HepG2 (cell line): ENCODE results near the gene ARAP3. TPM values are rescaled to one million over a fixed set of nuclear protein-coding genes. Genes with fewer than 3 reads are reported as not detected.

Source experiments
- ELF1 ChIP-seq: sonication (generic); formaldehyde crosslinking; IDR thresholded peaks from 2 replicates; pipeline ENCODE4 v1.4.0; 2020; ENCODE audit warnings: missing genetic modification reagents
- KDM5B ChIP-seq: sonication (generic); formaldehyde crosslinking; IDR thresholded peaks from 2 replicates; pipeline ENCODE4 v1.4.0; 2020; ENCODE audit warnings: missing genetic modification reagents, mild to moderate bottlenecking, borderline replicate concordance
- KMT2A ChIP-seq: sonication (generic); formaldehyde crosslinking; IDR thresholded peaks from 2 replicates; pipeline ENCODE4 v1.4.0; 2020; ENCODE audit warnings: missing genetic modification reagents
- MYC ChIP-seq: sonication (generic); formaldehyde crosslinking; IDR thresholded peaks from 2 replicates; pipeline ENCODE4 v1.9.0; 2021; ENCODE audit warnings: missing genetic modification reagents, borderline replicate concordance
- POLR2A ChIP-seq, 2 experiments: IDR thresholded peaks; 2 replicates each; pipeline ENCODE4 v1.6.1; 2011; ENCODE audit warnings: low read depth in 2 of 2, low read length in 2 of 2, mild to moderate bottlenecking in 1 of 2, moderate library complexity in 1 of 2; ENCODE audit not compliant: insufficient read depth in 1 of 2
- SRY ChIP-seq: sonication (generic); formaldehyde crosslinking; IDR thresholded peaks from 2 replicates; pipeline ENCODE4 v1.8.0; 2022; ENCODE audit warnings: mild to moderate bottlenecking, missing genetic modification reagents
- ZNF234 ChIP-seq: sonication (generic); formaldehyde crosslinking; conservative IDR thresholded peaks from 2 replicates; pipeline ENCODE4 v1.5.1; 2020; ENCODE audit warnings: mild to moderate bottlenecking, missing genetic modification reagents
- polyA plus RNA-seq, 8 experiments: library from polyadenylated mRNA; depleted of rRNA in 3 of 8; stranded (reverse) in 7 of 8; unstranded in 1 of 8; fragments of >200 nt; fragmentation: Illumina TruSeq in 4 of 8; extraction: Trizol in 4 of 8; gene quantifications; 2 replicates each; pipeline versions ENCODE4 v1.2.1 to v1.2.3, GENCODE V29; 2011 to 2016; ENCODE audit warnings: low read depth in 4 of 8, missing spikeins in 1 of 8, mixed read lengths in 1 of 8; ENCODE audit not compliant: insufficient read depth in 1 of 8
- total RNA-seq, 5 experiments: library from RNA; depleted of rRNA; stranded (reverse); fragments of >200 nt; fragmentation: Illumina TruSeq; extraction: Trizol; gene quantifications; 2 replicates each; pipeline ENCODE4 v1.2.3, GENCODE V29; 2016; ENCODE audit warnings: low read depth in 1 of 5
- TF ChIP-seq, protein P1 (sequence below): sonication (generic); formaldehyde crosslinking; IDR thresholded peaks from 2 replicates; pipeline ENCODE4 v1.4.0; 2020; ENCODE audit warnings: mild to moderate bottlenecking, missing genetic modification reagents
- TF ChIP-seq, protein P2 (sequence below): sonication (generic); formaldehyde crosslinking; IDR thresholded peaks from 2 replicates; pipeline ENCODE4 v1.4.0; 2020; ENCODE audit warnings: mild to moderate bottlenecking, missing genetic modification reagents
- TF ChIP-seq, protein P3 (sequence below): sonication (generic); formaldehyde crosslinking; IDR thresholded peaks from 2 replicates; pipeline ENCODE4 v1.4.0; 2020; ENCODE audit warnings: missing genetic modification reagents; ENCODE audit errors: not compliant biosample characterization
- TF ChIP-seq, protein P4 (sequence below): sonication (generic); formaldehyde crosslinking; IDR thresholded peaks from 2 replicates; pipeline ENCODE4 v1.8.1; 2023; ENCODE audit warnings: mild to moderate bottlenecking, missing genetic modification reagents
- TF ChIP-seq, protein P5 (sequence below): sonication (generic); formaldehyde crosslinking; IDR thresholded peaks from 2 replicates; pipeline ENCODE4 v1.4.0; 2020; ENCODE audit warnings: missing genetic modification reagents
- TF ChIP-seq, protein P6 (sequence below): sonication (generic); formaldehyde crosslinking; IDR thresholded peaks from 2 replicates; pipeline ENCODE4 v1.9.0; 2022; ENCODE audit warnings: low read depth, missing genetic modification reagents
- TF ChIP-seq, protein P7 (sequence below): sonication (generic); formaldehyde crosslinking; IDR thresholded peaks from 2 replicates; pipeline ENCODE4 v1.4.0; 2020; ENCODE audit warnings: mild to moderate bottlenecking, missing genetic modification reagents
- TF ChIP-seq, protein P8 (sequence below): sonication (generic); formaldehyde crosslinking; IDR thresholded peaks from 2 replicates; pipeline ENCODE4 v1.4.0; 2020; ENCODE audit warnings: missing genetic modification reagents, mild to moderate bottlenecking, borderline replicate concordance

ARAP3 gene
- total and polyA plus RNA-seq, 2 of the 13 experiments (the other 11 are each of a cell fraction or from before 2014, with no cell fraction given) = 0.25 TPM; not detected in 1

DNA sequence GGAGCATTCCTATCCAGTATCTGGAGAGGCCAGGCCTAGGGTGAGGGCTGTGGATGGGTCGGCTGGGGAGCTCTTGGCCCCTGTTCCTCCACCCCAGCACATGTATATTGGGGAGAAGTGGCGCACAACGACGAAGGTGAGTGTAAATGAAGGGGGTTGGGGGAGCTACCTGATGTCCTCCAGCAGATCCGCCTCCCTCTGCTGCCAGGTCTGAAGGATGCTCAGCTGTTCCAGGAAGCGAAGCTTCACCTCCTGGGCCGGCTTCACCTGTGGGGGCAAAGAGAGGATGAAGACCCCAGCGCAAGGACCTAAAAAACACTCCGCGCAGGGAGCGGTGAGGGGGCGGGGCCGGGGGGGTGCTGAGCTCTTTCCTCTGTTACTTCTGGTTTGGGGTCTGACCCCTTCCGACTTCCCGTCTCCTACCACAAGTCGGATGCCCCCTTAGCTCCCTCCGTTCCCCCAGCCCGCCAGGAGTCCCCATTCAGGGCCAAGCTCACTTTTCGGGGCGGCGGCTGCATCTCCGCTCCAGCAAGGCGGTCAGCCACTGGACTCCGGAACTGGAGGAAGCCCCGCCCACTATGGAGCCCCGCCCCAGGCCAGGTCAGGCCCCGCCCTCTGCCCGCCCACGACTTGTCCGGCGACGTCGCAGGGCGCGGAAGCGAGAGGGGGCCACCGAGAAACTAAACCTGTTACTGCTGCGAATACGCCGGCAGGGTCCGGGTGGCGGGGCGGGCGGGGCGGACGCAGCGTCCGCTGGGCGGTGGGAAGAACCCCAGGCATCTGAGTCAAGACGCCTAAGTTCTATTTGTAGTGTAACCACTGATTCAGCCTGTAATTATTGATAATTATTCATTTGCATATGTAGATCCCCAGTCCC, 30.9 kb downstream of the ARAP3 start, which contains the start of gene FCHSD1 (continued):
- TF ChIP-seq, protein P1, sequence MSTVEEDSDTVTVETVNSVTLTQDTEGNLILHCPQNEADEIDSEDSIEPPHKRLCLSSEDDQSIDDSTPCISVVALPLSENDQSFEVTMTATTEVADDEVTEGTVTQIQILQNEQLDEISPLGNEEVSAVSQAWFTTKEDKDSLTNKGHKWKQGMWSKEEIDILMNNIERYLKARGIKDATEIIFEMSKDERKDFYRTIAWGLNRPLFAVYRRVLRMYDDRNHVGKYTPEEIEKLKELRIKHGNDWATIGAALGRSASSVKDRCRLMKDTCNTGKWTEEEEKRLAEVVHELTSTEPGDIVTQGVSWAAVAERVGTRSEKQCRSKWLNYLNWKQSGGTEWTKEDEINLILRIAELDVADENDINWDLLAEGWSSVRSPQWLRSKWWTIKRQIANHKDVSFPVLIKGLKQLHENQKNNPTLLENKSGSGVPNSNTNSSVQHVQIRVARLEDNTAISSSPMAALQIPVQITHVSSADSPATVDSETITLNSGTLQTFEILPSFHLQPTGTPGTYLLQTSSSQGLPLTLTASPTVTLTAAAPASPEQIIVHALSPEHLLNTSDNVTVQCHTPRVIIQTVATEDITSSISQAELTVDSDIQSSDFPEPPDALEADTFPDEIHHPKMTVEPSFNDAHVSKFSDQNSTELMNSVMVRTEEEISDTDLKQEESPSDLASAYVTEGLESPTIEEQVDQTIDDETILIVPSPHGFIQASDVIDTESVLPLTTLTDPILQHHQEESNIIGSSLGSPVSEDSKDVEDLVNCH (CRISPR knock-in tag) = no peak
- TF ChIP-seq KMT2A (CRISPR knock-in tag) (no peak), ELF1 (peak; percentile 77), ZNF234 (no peak), KDM5B (CRISPR knock-in tag) (peak; percentile 44; the same call in 1 of the 2 replicates), POLR2A (IDR thresholded peaks at IDR 0.05; ENCODE audit: insufficient read depth in 1 of 2, low read depth in 2 of 2, low read length in 2 of 2) (peak in 1 of 2 experiments; percentile 87; a peak in 2 of 4 replicates), SRY (CRISPR knock-in tag) (no peak), MYC (CRISPR knock-in tag) (no peak)
- TF ChIP-seq, protein P2, sequence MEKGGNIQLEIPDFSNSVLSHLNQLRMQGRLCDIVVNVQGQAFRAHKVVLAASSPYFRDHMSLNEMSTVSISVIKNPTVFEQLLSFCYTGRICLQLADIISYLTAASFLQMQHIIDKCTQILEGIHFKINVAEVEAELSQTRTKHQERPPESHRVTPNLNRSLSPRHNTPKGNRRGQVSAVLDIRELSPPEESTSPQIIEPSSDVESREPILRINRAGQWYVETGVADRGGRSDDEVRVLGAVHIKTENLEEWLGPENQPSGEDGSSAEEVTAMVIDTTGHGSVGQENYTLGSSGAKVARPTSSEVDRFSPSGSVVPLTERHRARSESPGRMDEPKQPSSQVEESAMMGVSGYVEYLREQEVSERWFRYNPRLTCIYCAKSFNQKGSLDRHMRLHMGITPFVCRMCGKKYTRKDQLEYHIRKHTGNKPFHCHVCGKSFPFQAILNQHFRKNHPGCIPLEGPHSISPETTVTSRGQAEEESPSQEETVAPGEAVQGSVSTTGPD (CRISPR knock-in tag) = no peak
- TF ChIP-seq, protein P3, sequence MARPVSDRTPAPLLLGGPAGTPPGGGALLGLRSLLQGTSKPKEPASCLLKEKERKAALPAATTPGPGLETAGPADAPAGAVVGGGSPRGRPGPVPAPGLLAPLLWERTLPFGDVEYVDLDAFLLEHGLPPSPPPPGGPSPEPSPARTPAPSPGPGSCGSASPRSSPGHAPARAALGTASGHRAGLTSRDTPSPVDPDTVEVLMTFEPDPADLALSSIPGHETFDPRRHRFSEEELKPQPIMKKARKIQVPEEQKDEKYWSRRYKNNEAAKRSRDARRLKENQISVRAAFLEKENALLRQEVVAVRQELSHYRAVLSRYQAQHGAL (CRISPR knock-in tag) = no peak
- TF ChIP-seq, protein P4, sequence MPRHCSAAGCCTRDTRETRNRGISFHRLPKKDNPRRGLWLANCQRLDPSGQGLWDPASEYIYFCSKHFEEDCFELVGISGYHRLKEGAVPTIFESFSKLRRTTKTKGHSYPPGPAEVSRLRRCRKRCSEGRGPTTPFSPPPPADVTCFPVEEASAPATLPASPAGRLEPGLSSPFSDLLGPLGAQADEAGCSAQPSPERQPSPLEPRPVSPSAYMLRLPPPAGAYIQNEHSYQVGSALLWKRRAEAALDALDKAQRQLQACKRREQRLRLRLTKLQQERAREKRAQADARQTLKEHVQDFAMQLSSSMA = no peak
- TF ChIP-seq, protein P5, sequence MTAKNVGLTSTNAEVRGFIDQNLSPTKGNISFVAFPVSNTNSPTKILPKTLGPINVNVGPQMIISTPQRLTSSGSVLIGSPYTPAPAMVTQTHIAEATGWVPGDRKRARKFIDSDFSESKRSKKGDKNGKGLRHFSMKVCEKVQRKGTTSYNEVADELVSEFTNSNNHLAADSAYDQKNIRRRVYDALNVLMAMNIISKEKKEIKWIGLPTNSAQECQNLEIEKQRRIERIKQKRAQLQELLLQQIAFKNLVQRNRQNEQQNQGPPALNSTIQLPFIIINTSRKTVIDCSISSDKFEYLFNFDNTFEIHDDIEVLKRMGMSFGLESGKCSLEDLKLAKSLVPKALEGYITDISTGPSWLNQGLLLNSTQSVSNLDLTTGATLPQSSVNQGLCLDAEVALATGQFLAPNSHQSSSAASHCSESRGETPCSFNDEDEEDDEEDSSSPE (CRISPR knock-in tag) = no peak
- TF ChIP-seq, protein P6, sequence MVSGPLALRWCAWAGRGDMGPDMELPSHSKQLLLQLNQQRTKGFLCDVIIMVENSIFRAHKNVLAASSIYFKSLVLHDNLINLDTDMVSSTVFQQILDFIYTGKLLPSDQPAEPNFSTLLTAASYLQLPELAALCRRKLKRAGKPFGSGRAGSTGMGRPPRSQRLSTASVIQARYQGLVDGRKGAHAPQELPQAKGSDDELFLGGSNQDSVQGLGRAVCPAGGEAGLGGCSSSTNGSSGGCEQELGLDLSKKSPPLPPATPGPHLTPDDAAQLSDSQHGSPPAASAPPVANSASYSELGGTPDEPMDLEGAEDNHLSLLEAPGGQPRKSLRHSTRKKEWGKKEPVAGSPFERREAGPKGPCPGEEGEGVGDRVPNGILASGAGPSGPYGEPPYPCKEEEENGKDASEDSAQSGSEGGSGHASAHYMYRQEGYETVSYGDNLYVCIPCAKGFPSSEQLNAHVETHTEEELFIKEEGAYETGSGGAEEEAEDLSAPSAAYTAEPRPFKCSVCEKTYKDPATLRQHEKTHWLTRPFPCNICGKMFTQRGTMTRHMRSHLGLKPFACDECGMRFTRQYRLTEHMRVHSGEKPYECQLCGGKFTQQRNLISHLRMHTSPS (CRISPR knock-in tag) = no peak
- TF ChIP-seq, protein P7, sequence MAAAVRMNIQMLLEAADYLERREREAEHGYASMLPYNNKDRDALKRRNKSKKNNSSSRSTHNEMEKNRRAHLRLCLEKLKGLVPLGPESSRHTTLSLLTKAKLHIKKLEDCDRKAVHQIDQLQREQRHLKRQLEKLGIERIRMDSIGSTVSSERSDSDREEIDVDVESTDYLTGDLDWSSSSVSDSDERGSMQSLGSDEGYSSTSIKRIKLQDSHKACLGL (CRISPR knock-in tag) = no peak
- TF ChIP-seq, protein P8, sequence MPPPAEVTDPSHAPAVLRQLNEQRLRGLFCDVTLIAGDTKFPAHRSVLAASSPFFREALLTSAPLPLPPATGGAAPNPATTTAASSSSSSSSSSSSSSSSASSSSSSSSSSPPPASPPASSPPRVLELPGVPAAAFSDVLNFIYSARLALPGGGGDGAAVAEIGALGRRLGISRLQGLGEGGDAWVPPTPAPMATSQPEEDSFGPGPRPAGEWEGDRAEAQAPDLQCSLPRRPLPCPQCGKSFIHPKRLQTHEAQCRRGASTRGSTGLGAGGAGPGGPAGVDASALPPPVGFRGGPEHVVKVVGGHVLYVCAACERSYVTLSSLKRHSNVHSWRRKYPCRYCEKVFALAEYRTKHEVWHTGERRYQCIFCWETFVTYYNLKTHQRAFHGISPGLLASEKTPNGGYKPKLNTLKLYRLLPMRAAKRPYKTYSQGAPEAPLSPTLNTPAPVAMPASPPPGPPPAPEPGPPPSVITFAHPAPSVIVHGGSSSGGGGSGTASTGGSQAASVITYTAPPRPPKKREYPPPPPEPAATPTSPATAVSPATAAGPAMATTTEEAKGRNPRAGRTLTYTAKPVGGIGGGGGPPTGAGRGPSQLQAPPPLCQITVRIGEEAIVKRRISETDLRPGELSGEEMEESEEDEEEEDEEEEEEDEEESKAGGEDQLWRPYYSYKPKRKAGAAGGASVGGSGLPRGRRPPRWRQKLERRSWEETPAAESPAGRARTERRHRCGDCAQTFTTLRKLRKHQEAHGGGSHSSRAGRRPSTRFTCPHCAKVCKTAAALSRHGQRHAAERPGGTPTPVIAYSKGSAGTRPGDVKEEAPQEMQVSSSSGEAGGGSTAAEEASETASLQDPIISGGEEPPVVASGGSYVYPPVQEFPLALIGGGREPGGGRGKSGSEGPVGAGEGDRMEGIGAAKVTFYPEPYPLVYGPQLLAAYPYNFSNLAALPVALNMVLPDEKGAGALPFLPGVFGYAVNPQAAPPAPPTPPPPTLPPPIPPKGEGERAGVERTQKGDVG (CRISPR knock-in tag) = no peak
